GM18520 (cell line): Measurements from ENCODE around the gene MC5R.
"Not testable (repeated sequence)": the region's sequence is repeated elsewhere in the genome, so short reads cannot be mapped to it uniquely, and the experiment has no call there.

Experiments used
- ATAC-seq: cut with Tn5 transposase; IDR thresholded peaks from one replicate; pipeline ENCODE4 v1.9.1; 2021; ENCODE audit not compliant: unreplicated experiment

The MC5R gene

DNA sequence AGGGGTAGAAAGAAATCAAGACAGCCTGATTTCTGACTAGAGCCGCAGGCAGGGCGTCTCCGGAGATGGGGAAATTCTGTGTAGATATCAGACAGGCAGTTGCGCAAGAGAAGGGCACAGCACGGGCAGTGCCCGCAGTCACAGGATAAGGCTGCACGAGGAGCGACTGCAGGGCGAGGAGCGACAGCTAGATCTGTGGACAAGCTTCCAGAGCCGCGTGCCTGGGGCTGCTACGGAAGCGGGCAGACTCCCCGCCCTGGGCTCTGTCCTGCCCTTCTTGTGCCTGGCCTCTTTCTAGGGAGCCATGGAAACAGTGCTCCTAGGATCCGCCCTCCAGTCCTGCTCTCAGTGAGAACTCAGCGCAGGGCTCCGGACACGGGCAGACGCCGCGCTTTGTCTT lies 12.6 kb downstream of the MC5R start:
- ATAC-seq, result no peak

DNA sequence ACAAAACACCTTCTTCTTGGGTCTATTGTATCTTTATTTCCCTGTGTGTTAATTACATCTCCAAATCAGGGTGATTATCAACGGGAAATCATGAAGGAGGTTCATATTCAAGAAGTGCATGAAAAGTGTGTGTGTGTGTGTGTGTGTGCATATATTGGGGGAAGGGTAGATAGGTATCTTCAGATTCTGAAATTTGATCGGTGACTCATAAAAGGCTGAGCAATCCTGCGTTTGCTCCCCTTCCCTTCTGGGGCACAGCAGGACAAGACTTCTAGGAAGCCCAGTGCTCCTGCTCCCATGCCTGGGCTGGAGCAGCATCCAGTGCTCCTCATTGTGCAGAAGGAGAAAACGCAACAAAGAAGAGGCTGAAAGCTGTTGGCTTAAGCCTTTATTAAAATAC lies 25.8 kb downstream of the MC5R start:
- ATAC-seq, result no peak

DNA sequence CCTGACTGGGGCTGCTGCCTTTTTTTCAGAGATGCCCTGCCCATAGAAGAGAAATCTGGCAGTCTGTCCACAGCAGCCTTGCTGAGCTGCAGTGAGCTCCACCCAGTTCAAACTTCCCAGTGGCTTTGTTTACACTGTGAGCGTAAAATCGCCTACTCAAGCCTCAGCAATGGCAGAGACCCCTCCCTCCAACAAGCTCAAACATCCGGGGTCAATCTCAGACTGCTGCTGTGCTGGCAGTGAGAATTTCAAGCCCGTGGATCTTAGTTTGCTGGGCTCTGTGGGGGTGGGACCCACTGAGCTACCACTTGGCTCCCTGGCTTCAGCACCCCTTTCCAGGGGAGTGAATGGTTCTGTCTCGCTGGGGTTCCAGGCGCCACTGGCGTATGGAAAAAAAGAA lies 38.9 kb downstream of the MC5R start:
- not testable (repeated sequence) for ATAC-seq

DNA sequence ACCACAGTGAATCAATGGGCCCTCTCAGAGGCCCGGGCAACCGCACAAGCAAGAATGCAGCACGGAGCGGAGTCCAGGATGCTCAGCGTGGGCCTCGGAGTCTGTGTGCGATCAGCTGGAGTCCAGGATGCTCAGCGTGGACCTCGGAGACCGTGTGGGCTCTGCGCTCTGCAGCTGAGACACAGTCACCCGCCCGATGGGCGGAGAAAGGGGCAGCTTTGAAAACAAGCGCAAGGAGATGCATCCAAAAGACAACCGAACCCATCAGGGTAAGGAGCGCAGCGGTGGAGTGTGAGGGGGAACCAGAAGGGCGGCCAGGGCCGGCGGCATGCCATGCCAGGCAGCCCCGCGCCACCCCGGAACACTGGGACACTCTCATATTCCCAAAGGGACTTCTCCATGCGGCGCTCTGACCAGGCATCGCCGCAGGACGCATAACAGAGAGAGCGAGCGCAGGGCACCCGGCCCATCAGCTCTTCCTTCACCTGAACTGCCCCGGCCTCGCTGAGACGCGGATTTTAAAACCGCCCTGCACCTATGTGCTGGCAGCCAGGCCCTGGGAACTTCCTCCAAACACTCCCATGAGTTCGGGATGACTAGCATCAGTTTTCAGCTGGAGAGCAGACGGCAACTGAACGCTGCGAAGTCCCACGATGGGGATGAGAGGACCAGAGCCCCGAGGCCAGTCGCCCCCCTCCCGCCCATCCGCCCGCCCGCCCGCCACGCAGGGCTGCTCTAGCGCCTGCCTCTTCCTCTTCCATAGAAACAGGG lies 44.7 kb downstream of the MC5R start:
- no peak for ATAC-seq

DNA sequence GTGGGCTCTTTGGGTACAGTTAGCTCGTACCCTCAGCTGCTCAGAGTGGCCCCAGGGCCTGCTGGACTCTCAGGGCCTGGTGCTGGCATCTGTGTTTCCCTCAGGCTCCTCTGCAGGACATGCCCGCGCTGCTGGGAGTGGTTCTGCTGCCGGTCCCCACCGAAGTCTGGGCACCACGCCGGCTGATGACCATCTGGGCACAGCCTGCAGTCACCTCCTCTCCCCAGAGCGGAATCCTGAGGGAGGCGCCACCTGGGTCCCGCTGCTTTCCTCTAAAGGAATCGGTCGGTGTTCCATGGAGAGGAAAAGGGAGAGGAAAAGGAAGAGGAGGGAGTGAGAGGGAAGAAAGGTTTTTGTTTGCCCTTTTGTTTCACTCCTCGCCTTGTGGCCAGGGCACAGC lies 47.8 kb downstream of the MC5R start:
- no peak for ATAC-seq

DNA sequence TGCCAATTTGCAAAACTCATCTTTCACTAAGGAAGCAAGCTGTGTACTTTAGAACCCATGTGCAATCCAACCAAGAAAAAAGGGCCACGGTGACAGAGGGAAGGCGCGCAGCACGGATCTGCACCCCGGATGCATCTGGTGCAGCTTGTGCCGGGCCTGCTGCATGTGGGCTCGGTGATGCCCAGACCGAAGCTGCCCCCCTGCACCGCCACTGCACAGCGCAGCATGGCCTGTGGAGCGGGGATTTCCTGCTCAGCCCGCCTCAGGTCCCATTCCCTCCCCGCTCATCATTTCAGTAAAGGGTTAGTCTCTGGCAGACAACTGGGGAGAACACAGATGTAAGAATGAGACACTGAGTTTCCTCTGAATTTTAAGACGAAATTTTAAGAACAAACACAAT lies 48.4 kb downstream of the MC5R start:
- ATAC-seq, result no peak

DNA sequence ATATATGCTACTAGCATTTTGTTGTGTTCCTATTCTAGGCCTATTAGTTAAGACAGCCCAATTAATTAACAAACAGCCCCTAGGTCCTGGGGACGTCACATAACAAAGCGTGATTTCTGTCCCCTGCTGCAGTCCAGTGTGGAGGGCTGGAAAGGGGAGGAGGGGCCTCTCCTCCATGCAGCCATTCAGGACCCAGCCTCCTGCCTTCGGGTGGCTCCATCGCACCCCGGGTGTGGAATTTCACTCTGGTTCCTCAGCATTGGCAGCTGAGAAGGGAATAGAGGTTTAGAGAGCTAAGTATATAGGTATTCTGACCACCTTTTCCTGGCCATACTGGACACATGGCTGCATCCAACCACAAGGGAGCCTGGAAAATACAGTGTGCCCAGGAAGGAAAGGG lies 49.0 kb downstream of the MC5R start:
- ATAC-seq, result no peak

DNA sequence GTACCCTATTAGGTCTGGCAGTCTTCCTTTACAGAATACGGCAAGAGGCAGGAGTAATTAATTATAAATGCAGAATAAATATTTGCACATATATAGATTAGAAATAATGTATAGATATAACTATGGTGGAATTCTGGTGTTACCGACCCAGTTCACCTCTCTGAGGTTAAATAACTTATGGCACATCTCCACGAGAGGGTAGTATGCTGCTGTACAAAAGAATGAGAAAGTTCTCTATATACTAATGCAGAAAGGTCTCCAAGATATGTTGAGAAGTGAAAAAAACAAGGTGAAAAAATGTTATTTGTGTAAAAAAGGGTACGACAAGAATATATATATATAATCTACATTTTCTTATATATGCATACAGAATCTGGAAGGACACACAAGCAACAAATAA lies 50.6 kb downstream of the MC5R start:
- no peak for ATAC-seq
